ENCODE results near the gene CPA5.
"Not testable (repeated sequence)": the region's sequence is repeated elsewhere in the genome, so short reads cannot be mapped to it uniquely, and the experiment has no call there.

Gene CPA5

GRCh38 chr7:130344271-130344866, at the start of gene CPA5:
Gene CPA5, plus strand, starts transcription at chr7:130344816. Its CDS starts 1,670 bp downstream, at chr7:130346486.
- no peak for DNase-seq

- no peak for DNase-seq
Measured at GRCh38 chr7:130296221-130296951, 48.2 kb upstream of the CPA5 start.

GRCh38 chr7:130297628-130298543, 46.7 kb upstream of the CPA5 start:
- no peak for DNase-seq

- no peak for DNase-seq
Measured at GRCh38 chr7:130298544-130299326, 45.9 kb upstream of the CPA5 start.

- no peak for DNase-seq
Measured at GRCh38 chr7:130299866-130300265, 44.8 kb upstream of the CPA5 start.

GRCh38 chr7:130301501-130302020, 43.1 kb upstream of the CPA5 start:
- no peak for DNase-seq

- no peak for DNase-seq
Measured at GRCh38 chr7:130302649-130303048, 42.0 kb upstream of the CPA5 start.

- no peak for DNase-seq
Measured at GRCh38 chr7:130303127-130303526, 41.5 kb upstream of the CPA5 start.

- DNase-seq = no peak
Measured at GRCh38 chr7:130303551-130303950, 41.1 kb upstream of the CPA5 start.

- DNase-seq = no peak
Measured at GRCh38 chr7:130303982-130304381, 40.6 kb upstream of the CPA5 start.

GRCh38 chr7:130304878-130305277, 39.7 kb upstream of the CPA5 start:
- DNase-seq = no peak

GRCh38 chr7:130305433-130306042, 39.1 kb upstream of the CPA5 start:
- DNase-seq = no peak

GRCh38 chr7:130309986-130310385, 34.6 kb upstream of the CPA5 start:
- no peak for DNase-seq

- DNase-seq = no peak
Measured at GRCh38 chr7:130314305-130314704, 30.3 kb upstream of the CPA5 start.

- DNase-seq = no peak
Measured at GRCh38 chr7:130319541-130319940, 25.1 kb upstream of the CPA5 start.

- DNase-seq = not testable (repeated sequence)
Measured at GRCh38 chr7:130321542-130322229, 22.9 kb upstream of the CPA5 start.

GRCh38 chr7:130322615-130323014, 22.0 kb upstream of the CPA5 start:
- DNase-seq = no peak

GRCh38 chr7:130324306-130324943, 20.2 kb upstream of the CPA5 start:
- DNase-seq = no peak

GRCh38 chr7:130329681-130330080, 14.9 kb upstream of the CPA5 start:
- DNase-seq = peak; percentile 77

GRCh38 chr7:130332259-130333053, 12.2 kb upstream of the CPA5 start:
- DNase-seq = no peak
